ENCODE results near the gene CLIC3.

The CLIC3 gene

GRCh38 chr9:136985027-136985602 is 11.3 kb downstream of the CLIC3 start:
- no peak for DNase-seq
- Histone ChIP-seq H3K36me3 (replicated peaks) (no peaks in the 10 kb centered on the region), H3K27me3 (replicated peaks) (peaks cover 23% of the 10 kb centered on the region), H3K4me3 (ENCODE audit: low read depth, low read length) (no peak overlapping the region), H3K27ac (no peak overlapping the region)
- no peak for TF ChIP-seq CTCF (IDR thresholded peaks at IDR 0.05; ENCODE audit: low read depth, low read length, missing control alignments)
- in situ Hi-C loops (cut with HindIII; ENCODE audit: low pct_ligation_motif_present, low sequenced_read_pairs): no loop called here

GRCh38 chr9:136984464-136985026 is 11.8 kb downstream of the CLIC3 start:
- Histone ChIP-seq H3K36me3 (replicated peaks) (no peaks in the 10 kb centered on the region), H3K27ac (no peak overlapping the region), H3K4me3 (ENCODE audit: low read depth, low read length) (no peak overlapping the region), H3K27me3 (replicated peaks) (peaks cover 23% of the 10 kb centered on the region)
- TF ChIP-seq CTCF (IDR thresholded peaks at IDR 0.05; ENCODE audit: low read depth, low read length, missing control alignments): no peak
- no peak for DNase-seq
- in situ Hi-C loops (cut with HindIII; ENCODE audit: low pct_ligation_motif_present, low sequenced_read_pairs): no loop called here

GRCh38 chr9:136983656-136984314 is 12.6 kb downstream of the CLIC3 start:
- TF ChIP-seq CTCF (IDR thresholded peaks at IDR 0.05; ENCODE audit: low read depth, low read length, missing control alignments): no peak
- in situ Hi-C loops (cut with HindIII; ENCODE audit: low pct_ligation_motif_present, low sequenced_read_pairs): no loop called here
- peaks cover 23% of the 10 kb centered on the region for H3K27me3 ChIP-seq (replicated peaks)

GRCh38 chr9:136983167-136983566 is 13.2 kb downstream of the CLIC3 start:
- H3K36me3 ChIP-seq (replicated peaks): no peaks in the 10 kb centered on the region
- no peak overlapping the region for H3K27ac ChIP-seq
- DNase-seq: no peak
- H3K27me3 ChIP-seq (replicated peaks): peaks cover 23% of the 10 kb centered on the region
- in situ Hi-C loops (cut with HindIII; ENCODE audit: low pct_ligation_motif_present, low sequenced_read_pairs): no loop called here
- no peak for TF ChIP-seq CTCF (IDR thresholded peaks at IDR 0.05; ENCODE audit: low read depth, low read length, missing control alignments)
- no peak overlapping the region for H3K4me3 ChIP-seq (ENCODE audit: low read depth, low read length)

More at GRCh38 chr9:136983656-136984314, 12.6 kb downstream of the CLIC3 start:
- no peak for DNase-seq
- H3K27ac ChIP-seq: no peak overlapping the region
- H3K36me3 ChIP-seq (replicated peaks): no peaks in the 10 kb centered on the region
- H3K4me3 ChIP-seq (ENCODE audit: low read depth, low read length): no peak overlapping the region

GRCh38 chr9:136982232-136983051 is 13.9 kb downstream of the CLIC3 start, which contains the start of gene LCNL1:
Gene LCNL1, plus strand, starts transcription at chr9:136982993. Its CDS starts 594 bp downstream, at chr9:136983587.
- in situ Hi-C loops (cut with HindIII; ENCODE audit: low pct_ligation_motif_present, low sequenced_read_pairs): no loop called here

More at GRCh38 chr9:136982232-136983051, 13.9 kb downstream of the CLIC3 start, which contains the start of gene LCNL1:
- Histone ChIP-seq H3K4me3 (ENCODE audit: low read depth, low read length) (no peak within 1 kb of the TSS), H3K27me3 (replicated peaks) (peaks cover 23% of the 10 kb centered on the region), H3K36me3 (replicated peaks) (no peaks in the 10 kb centered on the region), H3K27ac (no peak within 1 kb of the TSS)
- TF ChIP-seq CTCF (IDR thresholded peaks at IDR 0.05; ENCODE audit: low read depth, low read length, missing control alignments): no peak
- no peak for DNase-seq

Measured in brain microvascular endothelial cell (primary cell).